IMR-90 (cell line): ENCODE data around the gene GTPBP3.

Experiments used
- BHLHE40 ChIP-seq: fragments of 150-350 bp; IDR thresholded peaks from 2 replicates; pipeline ENCODE4 v1.6.1; 2016; ENCODE audit warnings: mild to moderate bottlenecking, low read depth, low read length
- CTCF ChIP-seq: conservative IDR thresholded peaks from 2 replicates; pipeline ENCODE4 v1.5.1; 2012; ENCODE audit warnings: mild to moderate bottlenecking, low read depth, low read length, improper control_type of control experiment
- MAZ ChIP-seq: IDR thresholded peaks from 2 replicates; pipeline ENCODE4 v1.6.1; 2012; ENCODE audit warnings: low read depth, mild to moderate bottlenecking, low read length, improper control_type of control experiment, moderate library complexity, borderline replicate concordance
- MXI1 ChIP-seq: IDR thresholded peaks from 2 replicates; pipeline ENCODE4 v1.6.1; 2012; ENCODE audit warnings: low read depth, mild to moderate bottlenecking, low read length, moderate library complexity, borderline replicate concordance
- POLR2A ChIP-seq: IDR thresholded peaks from 2 replicates; pipeline ENCODE4 v1.6.1; 2012; ENCODE audit warnings: mild to moderate bottlenecking, low read depth, low read length

- TF ChIP-seq MXI1 (peak; percentile 71; the same call in 1 of the 2 replicates), CTCF (peak; percentile 82), MAZ (peak; percentile 52; the same call in 1 of the 2 replicates), BHLHE40 (no peak), POLR2A (no peak; the same call in 1 of the 2 replicates)
Observed at GRCh38 chr19:17292301-17293074, 44.9 kb upstream of the GTPBP3 start.
